Choroid plexus epithelial cell (primary cell): ENCODE data around the gene CKS1B.
"Not testable (repeated sequence)": the region's sequence is repeated elsewhere in the genome, so short reads cannot be mapped to it uniquely, and the experiment has no call there.

ENCODE experiments used
- DNase-seq: peaks from one replicate; pipeline ENCODE4 v3.0.0-alpha.2; 2010; ENCODE audit warnings: low read depth
- H3K4me3 ChIP-seq: 2 replicates; pipeline ENCODE4 v1.5.1; 2011; ENCODE audit warnings: low read depth, mild to moderate bottlenecking, control low read depth, low read length, moderate library complexity
- TF ChIP-seq, protein P1 (sequence below): conservative IDR thresholded peaks from 2 replicates; pipeline ENCODE4 v1.5.1; 2011; ENCODE audit warnings: low read depth, mild to moderate bottlenecking, control low read depth, inconsistent platforms, low read length, moderate library complexity

Gene CKS1B

DNA sequence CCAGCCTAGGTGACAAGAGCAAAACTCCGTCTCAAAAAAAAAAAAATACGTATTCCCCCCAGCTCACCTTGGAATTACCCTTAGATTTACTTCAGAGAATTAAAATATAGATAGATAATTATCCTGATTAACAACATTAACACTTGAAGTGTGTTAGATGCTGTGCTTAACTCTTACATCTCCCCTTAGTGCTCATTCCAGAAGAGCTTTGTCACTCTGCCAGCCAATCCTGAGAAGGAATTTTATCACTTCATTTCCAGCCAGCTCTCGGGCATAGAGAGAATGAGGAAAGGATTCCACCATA lies 2.3 kb upstream of the CKS1B start:
- peak overlapping the region; percentile 83 for H3K4me3 ChIP-seq
- no peak for DNase-seq

GRCh38 chr1:154972517-154973343 lies 1.8 kb upstream of the CKS1B start:
- peak; percentile 92 for DNase-seq
- H3K4me3 ChIP-seq, result peak overlapping the region; percentile 83

More for the DNA sequence above, 2.3 kb upstream of the CKS1B start:
- TF ChIP-seq, protein P1, sequence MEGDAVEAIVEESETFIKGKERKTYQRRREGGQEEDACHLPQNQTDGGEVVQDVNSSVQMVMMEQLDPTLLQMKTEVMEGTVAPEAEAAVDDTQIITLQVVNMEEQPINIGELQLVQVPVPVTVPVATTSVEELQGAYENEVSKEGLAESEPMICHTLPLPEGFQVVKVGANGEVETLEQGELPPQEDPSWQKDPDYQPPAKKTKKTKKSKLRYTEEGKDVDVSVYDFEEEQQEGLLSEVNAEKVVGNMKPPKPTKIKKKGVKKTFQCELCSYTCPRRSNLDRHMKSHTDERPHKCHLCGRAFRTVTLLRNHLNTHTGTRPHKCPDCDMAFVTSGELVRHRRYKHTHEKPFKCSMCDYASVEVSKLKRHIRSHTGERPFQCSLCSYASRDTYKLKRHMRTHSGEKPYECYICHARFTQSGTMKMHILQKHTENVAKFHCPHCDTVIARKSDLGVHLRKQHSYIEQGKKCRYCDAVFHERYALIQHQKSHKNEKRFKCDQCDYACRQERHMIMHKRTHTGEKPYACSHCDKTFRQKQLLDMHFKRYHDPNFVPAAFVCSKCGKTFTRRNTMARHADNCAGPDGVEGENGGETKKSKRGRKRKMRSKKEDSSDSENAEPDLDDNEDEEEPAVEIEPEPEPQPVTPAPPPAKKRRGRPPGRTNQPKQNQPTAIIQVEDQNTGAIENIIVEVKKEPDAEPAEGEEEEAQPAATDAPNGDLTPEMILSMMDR, result no peak

GRCh38 chr1:154973344-154974101 lies 958 bp upstream of the CKS1B start:
- DNase-seq, result peak; percentile 98
- peak overlapping the region; percentile 83 for H3K4me3 ChIP-seq
- TF ChIP-seq, protein P1, result peak; percentile 43

More at GRCh38 chr1:154972517-154973343, 1.8 kb upstream of the CKS1B start:
- TF ChIP-seq, protein P1, result no peak

DNA sequence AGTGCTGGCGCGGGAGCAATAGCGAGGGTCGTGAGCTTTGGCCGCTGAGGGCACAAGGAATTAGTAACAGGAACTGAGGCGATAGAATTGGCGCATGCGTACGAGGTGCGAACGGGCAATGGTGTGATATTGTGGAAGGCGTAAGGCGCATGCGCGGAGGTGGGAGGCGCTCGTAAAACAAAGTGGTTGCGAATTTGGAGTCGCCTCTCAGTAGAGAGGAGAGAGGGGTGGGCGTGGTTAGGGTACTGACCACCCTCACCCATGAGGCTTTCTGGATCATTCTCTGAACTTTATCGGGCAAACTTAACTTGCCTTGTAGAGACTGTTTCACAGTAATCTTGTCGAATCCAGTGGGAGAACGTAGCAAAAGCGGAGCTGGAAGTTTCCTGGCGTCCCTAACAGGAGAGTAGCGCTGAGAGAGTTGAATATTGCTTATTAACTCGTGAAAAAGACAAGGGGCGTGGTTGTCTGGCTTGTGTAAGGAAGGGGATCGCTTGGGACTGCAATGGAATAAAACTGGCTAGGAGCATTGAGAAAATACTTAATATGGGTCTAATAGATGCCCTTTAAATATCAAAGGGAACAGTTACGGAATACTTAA lies 427 bp downstream of the CKS1B start:
- DNase-seq, result peak; percentile 96
- H3K4me3 ChIP-seq, result peak overlapping the region; percentile 71
- TF ChIP-seq, protein P1, result no peak

DNA sequence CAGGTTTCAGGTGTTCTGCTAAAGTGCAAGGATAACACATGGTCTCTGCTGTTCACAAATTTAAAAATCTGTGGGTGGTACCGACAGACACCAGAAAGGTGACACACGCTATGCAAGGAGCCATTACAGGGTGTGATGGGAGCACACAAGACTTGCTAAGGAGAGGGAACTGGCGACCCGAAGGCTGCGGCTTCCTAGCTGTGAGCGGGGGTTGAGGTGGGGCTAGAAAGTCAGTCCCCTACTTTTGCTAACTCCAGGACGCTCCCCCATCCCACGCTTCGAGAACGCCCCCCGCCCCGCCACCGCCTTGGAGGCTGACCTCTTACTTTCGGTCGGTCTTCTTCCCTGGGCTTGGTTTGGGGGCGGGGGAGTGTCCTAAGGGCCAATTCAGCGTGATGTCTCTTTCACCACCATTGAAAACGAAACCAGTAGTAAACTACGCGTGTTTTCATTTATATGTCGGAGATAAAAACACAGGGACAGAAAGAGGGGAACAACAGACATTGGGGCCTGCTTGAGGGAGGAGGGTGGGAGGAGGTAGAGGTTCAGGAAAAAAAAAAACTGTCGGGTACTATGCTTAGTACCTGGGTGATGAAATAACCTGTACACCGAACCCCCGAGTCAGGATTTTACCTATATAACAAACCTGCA lies 1.1 kb downstream of the CKS1B start:
- peak overlapping the region; percentile 71 for H3K4me3 ChIP-seq
- peak; percentile 72 for DNase-seq
- TF ChIP-seq, protein P1, result no peak

- not testable (repeated sequence) for DNase-seq, H3K4me3 ChIP-seq
Measured at GRCh38 chr1:154977762-154978161, 3.3 kb downstream of the CKS1B start.

GRCh38 chr1:154978360-154978759 lies 3.9 kb downstream of the CKS1B start:
- TF ChIP-seq, protein P1, result no peak
- DNase-seq, result no peak
- no peak overlapping the region for H3K4me3 ChIP-seq
